ENCODE results near the gene ARID1A.

DNA sequence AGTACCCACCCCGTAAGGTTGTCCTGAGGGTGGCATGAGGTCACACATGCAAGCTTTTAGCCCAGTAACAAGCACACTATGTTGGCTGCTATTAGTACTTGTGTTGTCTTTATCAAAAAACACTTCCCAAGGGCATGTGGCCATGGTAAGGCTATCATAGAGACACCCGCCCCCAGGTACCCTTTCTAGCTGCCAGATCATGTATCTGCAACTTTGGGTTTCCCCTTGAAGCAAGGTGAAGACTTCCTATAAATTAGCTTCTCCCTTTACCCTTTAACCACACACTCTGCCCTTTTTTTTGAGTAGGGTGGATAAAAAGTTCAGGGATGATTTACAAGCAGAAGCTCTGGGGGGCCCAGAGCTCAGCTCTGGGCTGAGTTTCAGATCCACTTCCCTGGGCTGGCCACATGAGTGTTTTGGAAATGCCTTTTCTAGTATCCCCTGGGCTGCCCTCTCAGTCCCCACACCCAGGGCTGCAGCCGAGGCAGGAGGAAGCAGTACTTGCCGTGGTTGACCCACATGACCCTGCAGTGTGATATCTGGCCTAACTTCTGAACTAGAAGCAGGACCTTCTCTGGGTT lies 132.7 kb downstream of the ARID1A start:
- no peak for TF ChIP-seq MAZ (IDR thresholded peaks at IDR 0.05; ENCODE audit: borderline replicate concordance, low read depth, low read length)
- TF ChIP-seq, protein P1, sequence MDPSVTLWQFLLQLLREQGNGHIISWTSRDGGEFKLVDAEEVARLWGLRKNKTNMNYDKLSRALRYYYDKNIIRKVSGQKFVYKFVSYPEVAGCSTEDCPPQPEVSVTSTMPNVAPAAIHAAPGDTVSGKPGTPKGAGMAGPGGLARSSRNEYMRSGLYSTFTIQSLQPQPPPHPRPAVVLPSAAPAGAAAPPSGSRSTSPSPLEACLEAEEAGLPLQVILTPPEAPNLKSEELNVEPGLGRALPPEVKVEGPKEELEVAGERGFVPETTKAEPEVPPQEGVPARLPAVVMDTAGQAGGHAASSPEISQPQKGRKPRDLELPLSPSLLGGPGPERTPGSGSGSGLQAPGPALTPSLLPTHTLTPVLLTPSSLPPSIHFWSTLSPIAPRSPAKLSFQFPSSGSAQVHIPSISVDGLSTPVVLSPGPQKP (IDR thresholded peaks at IDR 0.05; ENCODE audit: borderline replicate concordance, low read depth, low read length) = no peak
- no peak for TF ChIP-seq RAD21 (IDR thresholded peaks at IDR 0.05; ENCODE audit: low read length)
- TF ChIP-seq SMC3 (IDR thresholded peaks at IDR 0.05; ENCODE audit: low read depth, low read length) = no peak
- TF ChIP-seq MAFK (IDR thresholded peaks at IDR 0.05; ENCODE audit: low read depth, low read length) = no peak
- TF ChIP-seq, protein P2, sequence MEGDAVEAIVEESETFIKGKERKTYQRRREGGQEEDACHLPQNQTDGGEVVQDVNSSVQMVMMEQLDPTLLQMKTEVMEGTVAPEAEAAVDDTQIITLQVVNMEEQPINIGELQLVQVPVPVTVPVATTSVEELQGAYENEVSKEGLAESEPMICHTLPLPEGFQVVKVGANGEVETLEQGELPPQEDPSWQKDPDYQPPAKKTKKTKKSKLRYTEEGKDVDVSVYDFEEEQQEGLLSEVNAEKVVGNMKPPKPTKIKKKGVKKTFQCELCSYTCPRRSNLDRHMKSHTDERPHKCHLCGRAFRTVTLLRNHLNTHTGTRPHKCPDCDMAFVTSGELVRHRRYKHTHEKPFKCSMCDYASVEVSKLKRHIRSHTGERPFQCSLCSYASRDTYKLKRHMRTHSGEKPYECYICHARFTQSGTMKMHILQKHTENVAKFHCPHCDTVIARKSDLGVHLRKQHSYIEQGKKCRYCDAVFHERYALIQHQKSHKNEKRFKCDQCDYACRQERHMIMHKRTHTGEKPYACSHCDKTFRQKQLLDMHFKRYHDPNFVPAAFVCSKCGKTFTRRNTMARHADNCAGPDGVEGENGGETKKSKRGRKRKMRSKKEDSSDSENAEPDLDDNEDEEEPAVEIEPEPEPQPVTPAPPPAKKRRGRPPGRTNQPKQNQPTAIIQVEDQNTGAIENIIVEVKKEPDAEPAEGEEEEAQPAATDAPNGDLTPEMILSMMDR (conservative IDR thresholded peaks at IDR 0.05; ENCODE audit: low read depth, low read length) = no peak
- TF ChIP-seq MXI1 (IDR thresholded peaks at IDR 0.05; ENCODE audit: borderline replicate concordance, low read depth, low read length) = no peak
- TF ChIP-seq RCOR1 (IDR thresholded peaks at IDR 0.05; ENCODE audit: insufficient replicate concordance, low read length) = no peak
- TF ChIP-seq POLR2A (IDR thresholded peaks at IDR 0.05; ENCODE audit: low read depth, low read length) = no peak
- TF ChIP-seq, protein P3, sequence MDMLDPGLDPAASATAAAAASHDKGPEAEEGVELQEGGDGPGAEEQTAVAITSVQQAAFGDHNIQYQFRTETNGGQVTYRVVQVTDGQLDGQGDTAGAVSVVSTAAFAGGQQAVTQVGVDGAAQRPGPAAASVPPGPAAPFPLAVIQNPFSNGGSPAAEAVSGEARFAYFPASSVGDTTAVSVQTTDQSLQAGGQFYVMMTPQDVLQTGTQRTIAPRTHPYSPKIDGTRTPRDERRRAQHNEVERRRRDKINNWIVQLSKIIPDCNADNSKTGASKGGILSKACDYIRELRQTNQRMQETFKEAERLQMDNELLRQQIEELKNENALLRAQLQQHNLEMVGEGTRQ (IDR thresholded peaks at IDR 0.05; ENCODE audit: low read depth, low read length) = no peak
- TF ChIP-seq CEBPB (IDR thresholded peaks at IDR 0.05; ENCODE audit: low read depth, low read length) = no peak
